Natural killer cell treated with Interleukin-12 subunit alpha and Interleukin-12 subunit beta and Interleukin-15 and Interleukin-18, amount 100 ng/mL, for 72 hours (primary cell): ENCODE measurements around the gene PLXNA2. TPM values are rescaled to one million over a fixed set of nuclear protein-coding genes. Genes with fewer than 3 reads are reported as not detected.

Source experiments
- ATAC-seq, 2 donors: fragments of 150-1000 bp; cut with Tn5 transposase in 1 of 2; sonication (Bioruptor Pico), chemical (Tn5 transposase) in 1 of 2; 2 replicates each; pipeline ENCODE4 v1.10.0; 2021
- DNase-seq: peaks from one replicate; pipeline ENCODE4 v3.0.0; 2022; ENCODE audit warnings: low spot score
- H3K27ac Mint-ChIP-seq, 2 donors: 1 replicate in 1 of 2; 2 replicates in 1 of 2; pipeline ENCODE4 v1.8.0; 2022; ENCODE audit warnings: mixed read lengths in 2 of 2, mild to moderate bottlenecking in 1 of 2, moderate library complexity in 1 of 2
- H3K27me3 Mint-ChIP-seq, 2 donors: 1 replicate in 1 of 2; 2 replicates in 1 of 2; pipeline ENCODE4 v1.8.0; 2022; ENCODE audit warnings: mixed read lengths in 2 of 2
- H3K36me3 Mint-ChIP-seq: one replicate; pipeline ENCODE4 v1.8.0; 2022; ENCODE audit warnings: mixed read lengths
- H3K4me1 Mint-ChIP-seq, 2 donors: 1 replicate in 1 of 2; 2 replicates in 1 of 2; pipeline ENCODE4 v1.8.0; 2022; ENCODE audit warnings: low read depth in 2 of 2, mixed read lengths in 2 of 2, mild to moderate bottlenecking in 1 of 2
- H3K4me3 Mint-ChIP-seq: one replicate; pipeline ENCODE4 v1.8.0; 2022; ENCODE audit warnings: mixed read lengths
- H3K9me3 Mint-ChIP-seq: 2 replicates; pipeline ENCODE4 v1.8.0; 2022; ENCODE audit warnings: mixed read lengths
- total RNA-seq, 2 donors: library from RNA; stranded (reverse); gene quantifications; one replicate each; pipeline ENCODE4 v1.2.3, GENCODE V29; 2022

PLXNA2 gene
- total RNA-seq, 2 donors from 2014 or later = 1.1 to 1.3 TPM

GRCh38 chr1:208069908-208070307, 174.3 kb downstream of the PLXNA2 start:
- no peaks in the 10 kb centered on the region for H3K4me1 Mint-ChIP-seq
- no peak overlapping the region for H3K27ac Mint-ChIP-seq
- H3K36me3 Mint-ChIP-seq = no peaks in the 10 kb centered on the region
- DNase-seq (no peak), ATAC-seq (no peak)
- no peaks in the 10 kb centered on the region for H3K27me3 Mint-ChIP-seq
- no peaks in the 10 kb centered on the region for H3K9me3 Mint-ChIP-seq
- no peak overlapping the region for H3K4me3 Mint-ChIP-seq

- no peak for ATAC-seq
- Mint-ChIP-seq H3K4me1 (no peaks in the 10 kb centered on the region), H3K4me3 (no peak overlapping the region)
These were observed 174.9 kb downstream of the PLXNA2 start for GRCh38 chr1:208069317-208069716.

GRCh38 chr1:208068908-208069307, 175.3 kb downstream of the PLXNA2 start:
- Mint-ChIP-seq H3K27ac (no peak overlapping the region), H3K4me3 (no peak overlapping the region), H3K4me1 (no peaks in the 10 kb centered on the region), H3K27me3 (no peaks in the 10 kb centered on the region), H3K36me3 (no peaks in the 10 kb centered on the region), H3K9me3 (no peaks in the 10 kb centered on the region)
- DNase-seq (no peak), ATAC-seq (no peak)

More at GRCh38 chr1:208069317-208069716, 174.9 kb downstream of the PLXNA2 start:
- Mint-ChIP-seq H3K36me3 (no peaks in the 10 kb centered on the region), H3K9me3 (no peaks in the 10 kb centered on the region), H3K27ac (no peak overlapping the region), H3K27me3 (no peaks in the 10 kb centered on the region)
- DNase-seq = peak; percentile 38

GRCh38 chr1:208068407-208068806, 175.8 kb downstream of the PLXNA2 start:
- no peak overlapping the region for H3K27ac Mint-ChIP-seq
- no peaks in the 10 kb centered on the region for H3K36me3 Mint-ChIP-seq
- peak; percentile 22 for DNase-seq
- no peaks in the 10 kb centered on the region for H3K9me3 Mint-ChIP-seq
- ATAC-seq = no peak
- H3K27me3 Mint-ChIP-seq = no peaks in the 10 kb centered on the region
- H3K4me3 Mint-ChIP-seq = no peak overlapping the region
- H3K4me1 Mint-ChIP-seq = no peaks in the 10 kb centered on the region

GRCh38 chr1:208066583-208066982, 177.6 kb downstream of the PLXNA2 start:
- no peak overlapping the region for H3K4me3 Mint-ChIP-seq
- no peak overlapping the region for H3K27ac Mint-ChIP-seq
- DNase-seq = no peak
- no peaks in the 10 kb centered on the region for H3K9me3 Mint-ChIP-seq
- no peak for ATAC-seq
- no peaks in the 10 kb centered on the region for H3K4me1 Mint-ChIP-seq
- H3K27me3 Mint-ChIP-seq = peaks cover 0 to 2% of the 10 kb centered on the region in 2 donors
- no peaks in the 10 kb centered on the region for H3K36me3 Mint-ChIP-seq

GRCh38 chr1:208065862-208066261, 178.3 kb downstream of the PLXNA2 start:
- Mint-ChIP-seq H3K4me3 (no peak overlapping the region), H3K4me1 (no peaks in the 10 kb centered on the region), H3K27ac (no peak overlapping the region), H3K27me3 (peaks cover 4 to 6% of the 10 kb centered on the region in 2 donors), H3K9me3 (no peaks in the 10 kb centered on the region), H3K36me3 (no peaks in the 10 kb centered on the region)
- ATAC-seq = no peak
- DNase-seq = no peak

- no peak overlapping the region for H3K27ac Mint-ChIP-seq
- ATAC-seq (no peak), DNase-seq (no peak)
- H3K9me3 Mint-ChIP-seq = no peaks in the 10 kb centered on the region
- H3K4me1 Mint-ChIP-seq = no peaks in the 10 kb centered on the region
- no peaks in the 10 kb centered on the region for H3K36me3 Mint-ChIP-seq
- H3K27me3 Mint-ChIP-seq = peaks cover 4 to 6% of the 10 kb centered on the region in 2 donors
- no peak overlapping the region for H3K4me3 Mint-ChIP-seq
These were observed 182.6 kb downstream of the PLXNA2 start for GRCh38 chr1:208061632-208062031.

- H3K36me3 Mint-ChIP-seq = no peaks in the 10 kb centered on the region
- no peak overlapping the region for H3K4me3 Mint-ChIP-seq
- no peak for DNase-seq
These were observed 183.1 kb downstream of the PLXNA2 start for GRCh38 chr1:208061118-208061517.

GRCh38 chr1:208060215-208060869, 183.8 kb downstream of the PLXNA2 start:
- H3K4me3 Mint-ChIP-seq = no peak overlapping the region
- ATAC-seq = no peak

More at GRCh38 chr1:208061118-208061517, 183.1 kb downstream of the PLXNA2 start:
- ATAC-seq = no peak
- Mint-ChIP-seq H3K4me1 (no peaks in the 10 kb centered on the region), H3K27ac (no peak overlapping the region), H3K27me3 (peaks cover 6 to 7% of the 10 kb centered on the region in 2 donors), H3K9me3 (no peaks in the 10 kb centered on the region)

GRCh38 chr1:208059409-208060001, 184.7 kb downstream of the PLXNA2 start:
- peaks cover 9 to 20% of the 10 kb centered on the region in 2 donors for H3K27me3 Mint-ChIP-seq
- H3K4me3 Mint-ChIP-seq = no peak overlapping the region
- no peaks in the 10 kb centered on the region for H3K36me3 Mint-ChIP-seq
- ATAC-seq (no peak), DNase-seq (no peak)
- H3K9me3 Mint-ChIP-seq = no peaks in the 10 kb centered on the region
- no peak overlapping the region for H3K27ac Mint-ChIP-seq
- H3K4me1 Mint-ChIP-seq = no peaks in the 10 kb centered on the region

More at GRCh38 chr1:208060215-208060869, 183.8 kb downstream of the PLXNA2 start:
- Mint-ChIP-seq H3K9me3 (no peaks in the 10 kb centered on the region), H3K4me1 (no peaks in the 10 kb centered on the region), H3K27ac (no peak overlapping the region), H3K27me3 (peaks cover 9 to 13% of the 10 kb centered on the region in 2 donors), H3K36me3 (no peaks in the 10 kb centered on the region)
- peak; percentile 31 for DNase-seq

- Mint-ChIP-seq H3K9me3 (no peaks in the 10 kb centered on the region), H3K4me1 (no peaks in the 10 kb centered on the region), H3K4me3 (no peak overlapping the region), H3K36me3 (no peaks in the 10 kb centered on the region), H3K27me3 (peaks cover 9 to 20% of the 10 kb centered on the region in 2 donors), H3K27ac (no peak overlapping the region)
- ATAC-seq = no peak
- peak; percentile 39 for DNase-seq
These were observed 185.4 kb downstream of the PLXNA2 start for GRCh38 chr1:208058756-208059155.

GRCh38 chr1:208058267-208058666, 185.9 kb downstream of the PLXNA2 start:
- H3K27me3 Mint-ChIP-seq = peaks cover 9 to 20% of the 10 kb centered on the region in 2 donors
- H3K36me3 Mint-ChIP-seq = no peaks in the 10 kb centered on the region
- H3K4me3 Mint-ChIP-seq = no peak overlapping the region
- no peaks in the 10 kb centered on the region for H3K4me1 Mint-ChIP-seq
- ATAC-seq (no peak), DNase-seq (peak; percentile 26)
- H3K9me3 Mint-ChIP-seq = no peaks in the 10 kb centered on the region
- no peak overlapping the region for H3K27ac Mint-ChIP-seq

GRCh38 chr1:208057056-208057455, 187.1 kb downstream of the PLXNA2 start:
- Mint-ChIP-seq H3K36me3 (no peaks in the 10 kb centered on the region), H3K27me3 (peaks cover 7 to 20% of the 10 kb centered on the region in 2 donors), H3K4me3 (no peak overlapping the region), H3K4me1 (no peaks in the 10 kb centered on the region), H3K27ac (no peak overlapping the region), H3K9me3 (no peaks in the 10 kb centered on the region)
- DNase-seq (no peak), ATAC-seq (no peak)

GRCh38 chr1:208055535-208055934, 188.6 kb downstream of the PLXNA2 start:
- Mint-ChIP-seq H3K9me3 (no peaks in the 10 kb centered on the region), H3K4me3 (no peak overlapping the region), H3K27me3 (peaks cover 3 to 21% of the 10 kb centered on the region in 2 donors), H3K4me1 (no peaks in the 10 kb centered on the region), H3K27ac (no peak overlapping the region), H3K36me3 (no peaks in the 10 kb centered on the region)
- ATAC-seq (no peak), DNase-seq (no peak)
